H1 (cell line): ENCODE results near the gene GNAI2. TPM values are rescaled to one million over a fixed set of nuclear protein-coding genes. Genes with fewer than 3 reads are reported as not detected.
A peak's percentile ranks its signal among the peaks of the same experiment; 100 is the strongest.
"Not testable (repeated sequence)": the region's sequence is repeated elsewhere in the genome, so short reads cannot be mapped to it uniquely, and the experiment has no call there.

Source experiments
- CTCF ChIA-PET: fragments of 300-600 bp; sonication (Branson Sonifier 250); formaldehyde crosslinking; loops from one replicate; lab custom pipeline; 2021; ENCODE audit not compliant: partially characterized antibody; lab: Charles Lee
- POLR2A ChIA-PET: fragments of 300-600 bp; sonication (Branson Sonifier 250); formaldehyde crosslinking; loops from one replicate; lab custom pipeline; 2021; ENCODE audit warnings: inconsistent platforms; ENCODE audit not compliant: partially characterized antibody; lab: Charles Lee
- DNase-seq, 2 experiments: peaks; one replicate each; pipeline versions ENCODE4 v3.0.0 to v3.0.0-alpha.2; 2010 to 2022; ENCODE audit warnings: low spot score in 2 of 2, low read depth in 1 of 2, mixed read lengths in 1 of 2
- FAIRE-seq: peaks from 2 replicates; lab custom pipeline; 2011; peaks lifted over from hg19 to GRCh38; lab: Jason Lieb, UNC
- H2AFZ ChIP-seq: 2 replicates; pipeline ENCODE4 v1.8.1; 2012; ENCODE audit warnings: low read length, inconsistent platforms
- H2AK5ac ChIP-seq: 2 replicates; pipeline ENCODE4 v1.6.1; 2013; ENCODE audit warnings: low read depth, low read length
- H2BK120ac ChIP-seq: replicated peaks from 2 replicates; pipeline ENCODE3; 2013; ENCODE audit warnings: low read depth, low read length, inconsistent platforms
- H2BK12ac ChIP-seq: 2 replicates; pipeline ENCODE4 v1.6.1; 2013; ENCODE audit warnings: low read depth, low read length
- H2BK15ac ChIP-seq: 2 replicates; pipeline ENCODE4 v1.6.1; 2013; ENCODE audit warnings: low read length
- H2BK20ac ChIP-seq: 2 replicates; pipeline ENCODE4 v1.6.1; 2013; ENCODE audit warnings: low read length
- H2BK5ac ChIP-seq: 2 replicates; pipeline ENCODE4 v1.6.1; 2013; ENCODE audit warnings: low read depth, low read length
- H3K14ac ChIP-seq: 2 replicates; pipeline ENCODE4 v1.6.1; 2013; ENCODE audit warnings: inconsistent platforms; ENCODE audit not compliant: insufficient read length
- H3K18ac ChIP-seq: 2 replicates; pipeline ENCODE4 v1.6.1; 2013; ENCODE audit warnings: low read length; ENCODE audit errors: extremely low read depth
- H3K23ac ChIP-seq: 2 replicates; pipeline ENCODE4 v1.6.1; 2013; ENCODE audit warnings: inconsistent platforms; ENCODE audit not compliant: insufficient read length
- H3K23me2 ChIP-seq: 2 replicates; pipeline ENCODE4 v1.6.1; 2013; ENCODE audit warnings: low read depth, low read length
- H3K27ac ChIP-seq: 2 replicates; pipeline ENCODE4 v1.6.1; 2011; ENCODE audit warnings: low read depth, low read length, inconsistent platforms
- H3K27me3 ChIP-seq, 4 experiments: replicated peaks in 1 of 4; 1 replicate in 1 of 4; 2 replicates in 3 of 4; pipeline versions ENCODE4 v1.6.1 to v1.8.1; 2011 to 2013; ENCODE audit warnings: low read length in 3 of 4, mild to moderate bottlenecking in 3 of 4, inconsistent platforms in 2 of 4, mixed read lengths in 2 of 4, moderate library complexity in 1 of 4; ENCODE audit not compliant: control insufficient read depth in 3 of 4, insufficient read depth in 3 of 4; ENCODE audit errors: extremely low read depth in 1 of 4
- H3K36me3 ChIP-seq, 4 experiments: 2 replicates each; pipeline versions ENCODE4 v1.6.1 to v1.8.1; 2011 to 2013; ENCODE audit warnings: mild to moderate bottlenecking in 4 of 4, low read length in 3 of 4, moderate library complexity in 2 of 4, control low read depth in 1 of 4, inconsistent platforms in 1 of 4; ENCODE audit not compliant: insufficient read depth in 4 of 4, control insufficient read depth in 2 of 4
- H3K4ac ChIP-seq: replicated peaks from 2 replicates; pipeline ENCODE3; 2013; ENCODE audit warnings: low read length, low read depth, mixed read lengths, inconsistent platforms; ENCODE audit not compliant: insufficient read length
- H3K4me1 ChIP-seq, 4 experiments: replicated peaks in 1 of 4; 1 replicate in 1 of 4; 2 replicates in 3 of 4; pipeline versions ENCODE4 v1.6.1 to v1.8.1; 2011 to 2013; ENCODE audit warnings: low read length in 3 of 4, inconsistent platforms in 2 of 4, mixed read lengths in 1 of 4; ENCODE audit not compliant: insufficient read depth in 4 of 4, control insufficient read depth in 3 of 4
- H3K4me2 ChIP-seq, 2 experiments: 2 replicates each; pipeline versions ENCODE4 v1.6.1 to v1.8.1; 2011 to 2013; ENCODE audit warnings: low read depth in 2 of 2, low read length in 2 of 2, control low read depth in 1 of 2, inconsistent platforms in 1 of 2, mild to moderate bottlenecking in 1 of 2; ENCODE audit not compliant: insufficient read depth in 1 of 2
- H3K4me3 ChIP-seq, 4 experiments: fragments of 200-600, 300-600 bp in 1 of 4; sonication (generic), shearing (Covaris generic), sonication (Bioruptor Twin) in 1 of 4; 2 replicates each; pipeline versions ENCODE4 v1.5.1 to v1.8.1; 2011 to 2016; ENCODE audit warnings: low read length in 4 of 4, low read depth in 3 of 4, control low read depth in 2 of 4, inconsistent platforms in 2 of 4, mild to moderate bottlenecking in 2 of 4, mixed read lengths in 1 of 4, moderate library complexity in 1 of 4; ENCODE audit not compliant: insufficient read depth in 2 of 4; ENCODE audit errors: extremely low read depth in 1 of 4
- H3K56ac ChIP-seq: replicated peaks from 2 replicates; pipeline ENCODE3; 2013; ENCODE audit warnings: low read depth, mild to moderate bottlenecking, mixed read lengths, low read length, inconsistent platforms; ENCODE audit not compliant: insufficient read length
- H3K79me1 ChIP-seq: 2 replicates; pipeline ENCODE4 v1.6.1; 2013; ENCODE audit warnings: low read depth, low read length, control low read depth
- H3K79me2 ChIP-seq, 2 experiments: 2 replicates each; pipeline versions ENCODE4 v1.6.1 to v1.8.1; 2012 to 2013; ENCODE audit warnings: low read length in 2 of 2, mild to moderate bottlenecking in 2 of 2, inconsistent platforms in 1 of 2; ENCODE audit not compliant: insufficient read depth in 2 of 2, control insufficient read depth in 1 of 2
- H3K9ac ChIP-seq, 4 experiments: replicated peaks in 1 of 4; 1 replicate in 1 of 4; 2 replicates in 3 of 4; pipeline versions ENCODE4 v1.6.1 to v1.8.1; 2011 to 2013; ENCODE audit warnings: low read depth in 3 of 4, low read length in 3 of 4, control low read depth in 2 of 4, mild to moderate bottlenecking in 2 of 4, moderate library complexity in 2 of 4, inconsistent platforms in 1 of 4; ENCODE audit errors: extremely low read depth in 1 of 4
- H3K9me3 ChIP-seq, 2 experiments: 2 replicates each; pipeline versions ENCODE4 v1.6.1 to v1.8.1; 2012 to 2013; ENCODE audit warnings: mild to moderate bottlenecking in 2 of 2, moderate library complexity in 2 of 2, control low read depth in 1 of 2, inconsistent platforms in 1 of 2, low read depth in 1 of 2, low read length in 1 of 2, mixed read lengths in 1 of 2; ENCODE audit not compliant: insufficient read depth in 2 of 2
- H4K20me1 ChIP-seq, 2 experiments: replicated peaks in 1 of 2; 2 replicates each; pipeline versions ENCODE3 to v1.8.1; 2011 to 2013; ENCODE audit warnings: inconsistent platforms in 2 of 2, low read length in 2 of 2, mild to moderate bottlenecking in 1 of 2; ENCODE audit not compliant: insufficient read depth in 2 of 2, control insufficient read depth in 1 of 2
- H4K5ac ChIP-seq: 2 replicates; pipeline ENCODE4 v1.6.1; 2013; ENCODE audit warnings: low read length, low read depth, mixed read lengths, inconsistent platforms; ENCODE audit not compliant: insufficient read length
- H4K8ac ChIP-seq: 2 replicates; pipeline ENCODE4 v1.8.0; 2013; ENCODE audit warnings: mild to moderate bottlenecking, moderate library complexity, low read length, inconsistent platforms; ENCODE audit not compliant: insufficient read depth; ENCODE audit errors: extremely low read depth
- H4K91ac ChIP-seq: replicated peaks from 2 replicates; pipeline ENCODE3; 2013; ENCODE audit warnings: low read length, mixed read lengths, inconsistent platforms; ENCODE audit not compliant: insufficient read length
- WGBS, 2 experiments: shearing (Covaris generic) in 1 of 2; methylation state at CpG; one replicate each; pipeline versions ENCODE4 v1.1.6 to v1.1.7; 2013 to 2015; ENCODE audit warnings: low lambda C conversion rate in 2 of 2, mixed read lengths in 2 of 2, inconsistent platforms in 1 of 2, low coverage in 1 of 2, missing lambda C conversion rate in 1 of 2; ENCODE audit not compliant: insufficient replicate concordance in 2 of 2, insufficient coverage in 1 of 2, insufficient read length in 1 of 2; ENCODE audit errors: extremely low coverage in 1 of 2, missing lambda C conversion rate in 1 of 2; 5-methylcytosine and 5-hydroxymethylcytosine counted together
- polyA plus RNA-seq, 7 experiments: library from polyadenylated mRNA; depleted of rRNA in 3 of 7; stranded (reverse) in 5 of 7; unstranded in 2 of 7; fragments of >200 nt in 5 of 7; fragments of 200-250 nt in 2 of 7; gene quantifications; 1 replicate in 5 of 7; 2 replicates in 1 of 7; 4 replicates in 1 of 7; pipeline versions ENCODE4 v1.2.1 to v1.2.3, GENCODE V29; 2011 to 2013; ENCODE audit warnings: missing spikeins in 2 of 7, mixed read lengths in 2 of 7
- total RNA-seq: library from RNA; stranded (reverse); fragmentation: NEBNext Ultra II Directional; extraction: Animal tissue kit (Norgen Biotek cat#: 25700); gene quantifications from 2 replicates; pipeline ENCODE4 v1.2.1, GENCODE V29; 2021

Gene GNAI2
- total and polyA plus RNA-seq, 2 of the 8 experiments (the other 6 are each of a cell fraction or from before 2014, with no cell fraction given) = 168 to 539 TPM

DNA sequence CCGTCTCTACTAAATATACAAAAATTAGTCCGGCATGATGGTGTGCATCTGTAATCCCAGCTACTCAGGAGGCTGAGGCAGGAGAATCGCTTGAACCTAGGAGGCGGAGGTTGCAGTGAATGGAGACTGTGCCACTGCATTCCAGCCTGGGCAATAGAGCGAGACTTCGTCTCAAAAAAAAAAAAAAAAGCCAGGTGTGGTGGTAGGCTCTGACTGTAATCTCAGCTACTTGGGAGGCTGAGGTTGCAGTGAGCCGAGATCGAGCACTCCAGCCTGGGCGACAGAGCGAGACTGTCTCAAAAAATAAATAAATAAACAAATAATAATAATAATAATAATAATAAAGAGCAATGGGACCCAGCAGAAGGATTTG, 36.5 kb downstream of the GNAI2 start:
- POLR2A ChIA-PET = interaction anchor here (0.7 to 4.4 kb wide), 6 partner anchors 8 to 98 kb away, joined by 3 to 35 read pairs (median 4); partner anchors contain the start of gene IFRD2
- CTCF ChIA-PET = interaction anchor here (0.7 to 53.5 kb wide), 8 partner anchors 9 to 89 kb away, joined by 3 to 2149 read pairs (median 31); partner anchors contain the start of genes GNAI2 and SLC38A3
- not testable (repeated sequence) for H3K9ac ChIP-seq, H3K9me3 ChIP-seq, H2AFZ ChIP-seq, H2BK5ac ChIP-seq, H3K18ac ChIP-seq, H2BK20ac ChIP-seq, H4K91ac ChIP-seq, H3K79me1 ChIP-seq, H3K4me3 ChIP-seq, H2BK15ac ChIP-seq, H3K36me3 ChIP-seq, FAIRE-seq, H2AK5ac ChIP-seq, H2BK12ac ChIP-seq, H3K56ac ChIP-seq, DNase-seq, H4K8ac ChIP-seq, H3K14ac ChIP-seq, H3K79me2 ChIP-seq, H3K23me2 ChIP-seq, H3K4ac ChIP-seq, H2BK120ac ChIP-seq, H4K5ac ChIP-seq, H3K27ac ChIP-seq, H3K23ac ChIP-seq, H4K20me1 ChIP-seq
- H3K4me1 ChIP-seq = peaks cover 0 to 26% (median 24%) of the 10 kb centered on the region in 4 experiments; a peak in 6 of 7 replicates
- 79% methylated on average over 10 of the region's 10 CpGs; no CpG with 5 or more reads in 1 of the 2 experiments for WGBS, 2 experiments
- H3K27me3 ChIP-seq = peaks cover 27 to 47% (median 41%) of the 10 kb centered on the region in 4 experiments
- H3K4me2 ChIP-seq = peak overlapping the region in 1 of 2 experiments; percentile 2; a peak in 1 of 4 replicates
